HL-60 (cell line): ENCODE measurements around the gene PSMG1.

Source experiments
- DNase-seq, 2 experiments: peaks; one replicate each; pipeline ENCODE4 v3.0.0-alpha.2; 2010 to 2020; ENCODE audit warnings: low read depth in 1 of 2, low spot score in 1 of 2
- H3K27ac ChIP-seq: fragments of 250-450 bp; sonication (Bioruptor Pico); replicated peaks from 2 replicates; pipeline ENCODE4 v1.5.1; 2020; ENCODE audit warnings: mild to moderate bottlenecking, moderate library complexity
- H3K27me3 ChIP-seq: fragments of 250-450 bp; sonication (Bioruptor Pico); 2 replicates; pipeline ENCODE4 v1.5.1; 2021; ENCODE audit warnings: mild to moderate bottlenecking, moderate library complexity; ENCODE audit not compliant: insufficient read depth, poor library complexity, severe bottlenecking
- H3K4me3 ChIP-seq: replicated peaks from 2 replicates; pipeline ENCODE4 v1.5.1; 2011; ENCODE audit warnings: mild to moderate bottlenecking, control low read depth, low read length; ENCODE audit not compliant: insufficient read depth
- GABPA ChIP-seq: IDR thresholded peaks from 2 replicates; pipeline ENCODE4 v1.6.1; 2012; ENCODE audit warnings: low read depth
- POLR2AphosphoS5 ChIP-seq: IDR thresholded peaks from 2 replicates; pipeline ENCODE4 v1.6.1; 2012; ENCODE audit warnings: low read depth
- REST ChIP-seq: IDR thresholded peaks from 2 replicates; pipeline ENCODE4 v1.6.1; 2012; ENCODE audit warnings: low read depth; ENCODE audit not compliant: insufficient replicate concordance
- SPI1 ChIP-seq: IDR thresholded peaks from 2 replicates; pipeline ENCODE4 v1.6.1; 2012; ENCODE audit warnings: low read depth, mild to moderate bottlenecking, borderline replicate concordance
- TF ChIP-seq, protein P1 (sequence below): IDR thresholded peaks from one replicate; pipeline ENCODE4 v1.5.1; 2011; ENCODE audit warnings: low read length, control low read depth, inconsistent platforms; ENCODE audit not compliant: insufficient read depth

Gene PSMG1

GRCh38 chr21:39153842-39154241, 29.4 kb downstream of the PSMG1 start:
- no peak for DNase-seq
- H3K4me3 ChIP-seq: no peak overlapping the region
- no peaks in the 10 kb centered on the region for H3K27me3 ChIP-seq
- no peak for TF ChIP-seq GABPA
- TF ChIP-seq POLR2AphosphoS5: no peak
- TF ChIP-seq, protein P1, sequence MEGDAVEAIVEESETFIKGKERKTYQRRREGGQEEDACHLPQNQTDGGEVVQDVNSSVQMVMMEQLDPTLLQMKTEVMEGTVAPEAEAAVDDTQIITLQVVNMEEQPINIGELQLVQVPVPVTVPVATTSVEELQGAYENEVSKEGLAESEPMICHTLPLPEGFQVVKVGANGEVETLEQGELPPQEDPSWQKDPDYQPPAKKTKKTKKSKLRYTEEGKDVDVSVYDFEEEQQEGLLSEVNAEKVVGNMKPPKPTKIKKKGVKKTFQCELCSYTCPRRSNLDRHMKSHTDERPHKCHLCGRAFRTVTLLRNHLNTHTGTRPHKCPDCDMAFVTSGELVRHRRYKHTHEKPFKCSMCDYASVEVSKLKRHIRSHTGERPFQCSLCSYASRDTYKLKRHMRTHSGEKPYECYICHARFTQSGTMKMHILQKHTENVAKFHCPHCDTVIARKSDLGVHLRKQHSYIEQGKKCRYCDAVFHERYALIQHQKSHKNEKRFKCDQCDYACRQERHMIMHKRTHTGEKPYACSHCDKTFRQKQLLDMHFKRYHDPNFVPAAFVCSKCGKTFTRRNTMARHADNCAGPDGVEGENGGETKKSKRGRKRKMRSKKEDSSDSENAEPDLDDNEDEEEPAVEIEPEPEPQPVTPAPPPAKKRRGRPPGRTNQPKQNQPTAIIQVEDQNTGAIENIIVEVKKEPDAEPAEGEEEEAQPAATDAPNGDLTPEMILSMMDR: no peak
- peak; percentile 47; the same call in 1 of the 2 replicates for TF ChIP-seq SPI1
- TF ChIP-seq REST: no peak
- H3K27ac ChIP-seq: no peak overlapping the region

DNA sequence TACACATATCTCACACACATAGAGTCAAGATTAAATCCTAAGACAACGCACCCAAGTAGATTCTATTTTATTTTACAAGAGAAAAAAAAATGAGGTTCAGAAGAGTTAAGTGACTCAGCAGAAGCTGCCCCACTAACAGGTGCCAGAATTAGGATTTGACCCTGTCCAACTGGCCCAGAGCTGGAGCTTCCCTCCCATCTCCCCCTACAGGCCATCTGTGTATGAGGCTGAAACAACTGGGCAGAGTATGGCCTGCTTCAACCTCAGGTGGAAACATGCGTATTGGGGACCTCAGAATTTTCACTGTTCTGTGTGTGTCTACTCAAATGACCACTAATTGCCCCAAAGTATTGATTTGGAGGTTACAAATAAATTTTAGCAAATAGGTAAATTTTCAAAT, 29.9 kb downstream of the PSMG1 start:
- no peaks in the 10 kb centered on the region for H3K27me3 ChIP-seq
- no peak overlapping the region for H3K4me3 ChIP-seq
- no peak overlapping the region for H3K27ac ChIP-seq
- no peak for DNase-seq
- TF ChIP-seq, protein P1: peak; percentile 0
- no peak for TF ChIP-seq REST

GRCh38 chr21:39152271-39152670, 31.0 kb downstream of the PSMG1 start:
- TF ChIP-seq REST (no peak), POLR2AphosphoS5 (no peak), SPI1 (no peak), GABPA (no peak)
- TF ChIP-seq, protein P1: no peak
- Histone ChIP-seq H3K4me3 (no peak overlapping the region), H3K27ac (no peak overlapping the region), H3K27me3 (no peaks in the 10 kb centered on the region)
- no peak for DNase-seq
